Cardiac fibroblast (primary cell): ENCODE measurements around the gene CD46.
"Not testable (repeated sequence)": the region's sequence is repeated elsewhere in the genome, so short reads cannot be mapped to it uniquely, and the experiment has no call there.

Experiments used
- DNase-seq, 2 donors: peaks; one replicate each; pipeline versions ENCODE4 v3.0.0 to v3.0.0-alpha.2; 2010; ENCODE audit warnings: low read depth in 2 of 2
- H3K4me3 ChIP-seq, 2 donors: replicated peaks in 1 of 2; 1 replicate in 1 of 2; 2 replicates in 1 of 2; pipeline ENCODE4 v1.5.1; 2011; ENCODE audit warnings: low read depth in 2 of 2, low read length in 2 of 2, mild to moderate bottlenecking in 2 of 2, moderate library complexity in 1 of 2
- TF ChIP-seq, protein P1 (sequence below): IDR thresholded peaks from one replicate; pipeline ENCODE4 v1.5.1; 2011; ENCODE audit warnings: low read depth, mild to moderate bottlenecking, low read length, inconsistent platforms

The CD46 gene

GRCh38 chr1:207738158-207738659, 13.6 kb upstream of the CD46 start:
- peak in 1 of 2 donors; percentile 15 for DNase-seq
- H3K4me3 ChIP-seq: not testable (repeated sequence)

DNA sequence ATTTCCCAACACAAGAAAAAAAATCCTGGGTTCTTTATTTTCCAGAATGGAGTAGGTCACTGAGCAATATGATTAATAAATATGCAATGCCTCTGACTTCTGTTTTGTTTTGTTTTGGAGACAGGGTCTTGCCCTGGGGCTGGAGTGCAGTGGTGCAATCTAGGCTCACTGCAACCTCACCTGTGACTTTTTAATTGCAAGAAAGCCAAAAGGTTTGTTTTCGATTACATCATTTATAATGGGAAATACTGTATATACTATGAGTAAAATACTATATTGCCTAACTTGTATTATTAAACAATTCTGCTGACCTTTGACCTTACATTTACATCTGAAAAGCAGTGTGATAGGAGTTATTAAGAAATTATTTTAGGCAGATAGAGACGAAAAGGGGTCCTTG, 11.6 kb upstream of the CD46 start:
- TF ChIP-seq, protein P1, sequence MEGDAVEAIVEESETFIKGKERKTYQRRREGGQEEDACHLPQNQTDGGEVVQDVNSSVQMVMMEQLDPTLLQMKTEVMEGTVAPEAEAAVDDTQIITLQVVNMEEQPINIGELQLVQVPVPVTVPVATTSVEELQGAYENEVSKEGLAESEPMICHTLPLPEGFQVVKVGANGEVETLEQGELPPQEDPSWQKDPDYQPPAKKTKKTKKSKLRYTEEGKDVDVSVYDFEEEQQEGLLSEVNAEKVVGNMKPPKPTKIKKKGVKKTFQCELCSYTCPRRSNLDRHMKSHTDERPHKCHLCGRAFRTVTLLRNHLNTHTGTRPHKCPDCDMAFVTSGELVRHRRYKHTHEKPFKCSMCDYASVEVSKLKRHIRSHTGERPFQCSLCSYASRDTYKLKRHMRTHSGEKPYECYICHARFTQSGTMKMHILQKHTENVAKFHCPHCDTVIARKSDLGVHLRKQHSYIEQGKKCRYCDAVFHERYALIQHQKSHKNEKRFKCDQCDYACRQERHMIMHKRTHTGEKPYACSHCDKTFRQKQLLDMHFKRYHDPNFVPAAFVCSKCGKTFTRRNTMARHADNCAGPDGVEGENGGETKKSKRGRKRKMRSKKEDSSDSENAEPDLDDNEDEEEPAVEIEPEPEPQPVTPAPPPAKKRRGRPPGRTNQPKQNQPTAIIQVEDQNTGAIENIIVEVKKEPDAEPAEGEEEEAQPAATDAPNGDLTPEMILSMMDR: no peak
- DNase-seq: no peak
- no peak overlapping the region for H3K4me3 ChIP-seq

DNA sequence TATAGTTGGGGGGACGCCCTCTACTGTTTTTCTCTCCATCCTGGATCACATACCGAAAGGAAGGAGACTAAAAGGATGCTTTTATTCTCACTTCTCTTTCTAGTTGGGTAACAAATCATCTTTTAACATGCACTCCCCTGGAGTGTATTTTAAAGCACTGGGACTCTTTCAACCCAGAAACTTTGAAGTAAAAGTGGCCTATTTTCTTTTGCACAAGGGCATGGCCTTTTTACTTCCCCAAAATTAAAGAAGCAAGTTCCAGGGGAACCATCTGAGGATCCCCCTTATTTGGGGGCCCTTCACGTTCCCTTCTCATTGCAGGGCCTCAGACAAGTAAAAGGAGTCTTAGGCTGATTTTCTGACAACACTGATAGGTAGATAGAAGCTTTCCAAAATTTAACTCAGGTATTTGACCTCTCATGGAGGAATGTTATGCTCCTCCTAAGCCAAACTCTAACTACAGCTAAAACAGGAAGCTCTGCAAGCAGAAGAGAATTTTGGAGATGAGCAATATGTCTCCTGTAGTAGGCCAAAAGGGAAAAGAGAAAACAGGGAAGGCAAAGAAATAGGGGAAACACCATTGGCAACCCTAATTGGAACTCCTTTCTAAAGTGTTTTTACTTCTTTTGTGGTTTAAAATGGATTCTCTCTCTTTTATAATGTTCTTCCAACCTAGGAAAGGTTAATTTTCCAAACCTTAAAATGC, 8.9 kb upstream of the CD46 start:
- no peak overlapping the region for H3K4me3 ChIP-seq
- no peak for DNase-seq
- TF ChIP-seq, protein P1: no peak

DNA sequence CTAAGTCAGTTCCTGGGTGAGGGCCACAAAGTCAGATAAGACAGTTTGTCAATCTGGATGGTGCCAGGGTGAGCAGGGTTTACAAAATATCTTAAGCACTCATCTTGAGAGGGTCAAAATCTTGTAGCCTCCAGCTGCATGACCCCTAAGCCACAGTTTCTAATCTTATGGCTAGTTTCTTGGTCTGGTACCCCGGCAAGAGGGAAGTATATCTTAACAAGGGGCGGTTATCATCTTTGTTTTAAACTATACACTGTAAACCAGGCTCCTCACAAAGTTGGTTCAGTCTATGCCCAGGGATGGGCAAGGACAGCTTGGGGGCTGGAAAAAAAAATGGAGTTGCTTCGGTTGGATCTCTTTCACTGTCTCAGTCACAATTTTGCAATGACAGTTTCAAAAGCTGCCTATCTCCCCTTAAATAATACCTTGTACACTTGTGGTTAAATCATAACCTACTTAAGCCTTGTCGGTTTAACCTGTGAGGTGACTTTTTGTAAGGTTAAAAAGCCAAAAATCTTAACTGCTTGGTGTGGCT, 7.8 kb upstream of the CD46 start:
- no peak overlapping the region for H3K4me3 ChIP-seq
- DNase-seq: no peak
- TF ChIP-seq, protein P1: no peak

DNA sequence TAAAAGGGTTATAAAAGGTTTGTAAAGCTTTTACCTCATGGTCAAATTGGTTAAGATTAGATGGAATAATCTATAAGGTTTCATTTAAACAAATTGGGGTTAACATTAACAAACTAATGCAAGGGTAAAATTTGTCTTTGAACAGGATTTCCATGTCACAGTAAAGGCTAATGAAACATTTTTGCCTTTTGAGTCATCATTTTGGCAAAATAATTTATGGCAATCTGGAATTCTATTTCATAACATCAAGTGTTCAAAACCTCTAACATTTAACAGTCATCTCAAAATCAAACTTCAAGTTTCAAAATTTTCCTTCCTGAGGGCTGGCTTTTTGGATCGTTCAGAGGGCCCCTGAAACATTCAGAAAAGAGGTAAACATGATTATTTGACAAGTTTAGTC, 6.6 kb upstream of the CD46 start:
- TF ChIP-seq, protein P1: no peak
- H3K4me3 ChIP-seq: no peak overlapping the region
- DNase-seq: peak; percentile 31 to 60

- TF ChIP-seq, protein P1: no peak
- H3K4me3 ChIP-seq: no peak overlapping the region
- no peak for DNase-seq
Measured at GRCh38 chr1:207745839-207746767, 5.8 kb upstream of the CD46 start.
